Activated CD8-positive, alpha-beta memory T cell treated with anti-CD3 and anti-CD28 coated beads, Interleukin-2, amount 50 U/mL, for 4 hours (primary cell): ENCODE measurements around the gene NPM3.
"Not testable (repeated sequence)": the region's sequence is repeated elsewhere in the genome, so short reads cannot be mapped to it uniquely, and the experiment has no call there.

ENCODE experiments used
- DNase-seq: peaks from one replicate; pipeline ENCODE4 v3.0.0-alpha.2; 2020

The NPM3 gene

GRCh38 chr10:101803511-101803910 is 20.3 kb upstream of the NPM3 start:
- DNase-seq: no peak

- DNase-seq: no peak
Measured at GRCh38 chr10:101797403-101798059, 14.3 kb upstream of the NPM3 start.

GRCh38 chr10:101793526-101793925 is 10.3 kb upstream of the NPM3 start:
- DNase-seq: no peak

GRCh38 chr10:101789686-101790085 is 6.4 kb upstream of the NPM3 start:
- no peak for DNase-seq

- DNase-seq: not testable (repeated sequence)
Measured at GRCh38 chr10:101789231-101789630, 6.0 kb upstream of the NPM3 start.

GRCh38 chr10:101785801-101786200 is 2.6 kb upstream of the NPM3 start:
- no peak for DNase-seq

- no peak for DNase-seq
Measured at GRCh38 chr10:101784558-101784957, 1.3 kb upstream of the NPM3 start.

- no peak for DNase-seq
Measured at GRCh38 chr10:101783736-101784118, 481 bp upstream of the NPM3 start.

- no peak for DNase-seq
Measured at GRCh38 chr10:101781984-101782810, 1.0 kb downstream of the NPM3 start.

- no peak for DNase-seq
Measured at GRCh38 chr10:101781655-101781983, 1.6 kb downstream of the NPM3 start.

- DNase-seq: peak; percentile 73
Measured at GRCh38 chr10:101780818-101781654, 2.2 kb downstream of the NPM3 start.

- DNase-seq: no peak
Measured at GRCh38 chr10:101780187-101780817, 2.9 kb downstream of the NPM3 start.

- peak; percentile 86 for DNase-seq
Measured at GRCh38 chr10:101779544-101780186, 3.6 kb downstream of the NPM3 start.

GRCh38 chr10:101778781-101779543 is 4.3 kb downstream of the NPM3 start:
- no peak for DNase-seq

GRCh38 chr10:101778151-101778780 is 5.0 kb downstream of the NPM3 start:
- DNase-seq: no peak

GRCh38 chr10:101777619-101778145 is 5.6 kb downstream of the NPM3 start:
- no peak for DNase-seq

- DNase-seq: no peak
Measured at GRCh38 chr10:101776161-101776817, 7.0 kb downstream of the NPM3 start.

- no peak for DNase-seq
Measured at GRCh38 chr10:101775273-101776160, 7.7 kb downstream of the NPM3 start, which contains the start of gene FGF8. Gene FGF8, minus strand, starts transcription at chr10:101776114. Its CDS starts 214 bp downstream, at chr10:101775900.

- DNase-seq: no peak
Measured at GRCh38 chr10:101774589-101775272, 8.5 kb downstream of the NPM3 start.
